Gastrocnemius medialis (tissue), 4 donors: ENCODE results near the gene LSM5. TPM values are rescaled to one million over a fixed set of nuclear protein-coding genes. Genes with fewer than 3 reads are reported as not detected.

ENCODE experiments used
- ATAC-seq, 2 donors: fragments of 150-250 bp; one replicate each; pipeline ENCODE4 v1.9.1; 2016
- DNase-seq, 2 donors: peaks; one replicate each; pipeline ENCODE4 v3.0.0-alpha.2; 2019
- H3K27ac ChIP-seq, 4 donors: fragments of 200-600 bp; sonication (generic); 1 replicate in 1 of 4; 2 replicates in 3 of 4; pipeline ENCODE4 v1.5.1; 2016 to 2018; ENCODE audit warnings: mild to moderate bottlenecking in 2 of 4, moderate library complexity in 1 of 4
- H3K27me3 ChIP-seq, 3 donors: fragments of 200-600 bp; sonication (generic) in 2 of 3; 1 replicate in 1 of 3; 2 replicates in 2 of 3; pipeline versions ENCODE4 v1.5.1 to v1.6.0; 2016 to 2019; ENCODE audit warnings: mild to moderate bottlenecking in 1 of 3, moderate library complexity in 1 of 3
- H3K36me3 ChIP-seq, 2 donors: fragments of 200-600 bp; sonication (generic) in 1 of 2; one replicate each; pipeline ENCODE4 v1.5.1; 2017 to 2018
- H3K4me1 ChIP-seq, 2 donors: fragments of 200-600 bp; sonication (generic) in 1 of 2; one replicate each; pipeline ENCODE4 v1.5.1; 2016 to 2017; ENCODE audit warnings: mild to moderate bottlenecking in 2 of 2
- H3K4me3 ChIP-seq, 4 donors: fragments of 200-600 bp; sonication (generic) in 3 of 4; 1 replicate in 1 of 4; 2 replicates in 3 of 4; pipeline ENCODE4 v1.5.1; 2016 to 2019; ENCODE audit warnings: mild to moderate bottlenecking in 2 of 4
- H3K9me3 ChIP-seq, 3 donors: fragments of 200-600 bp; sonication (generic) in 2 of 3; 1 replicate in 1 of 3; 2 replicates in 2 of 3; pipeline ENCODE4 v1.5.1; 2016 to 2019
- POLR2A ChIP-seq, 2 donors: fragments of 450-650 bp; IDR thresholded peaks; one replicate each; pipeline ENCODE4 v1.6.1; 2017; ENCODE audit warnings: antibody characterized with exemption in 2 of 2, mild to moderate bottlenecking in 2 of 2, moderate library complexity in 2 of 2
- in situ Hi-C, 4 donors: fragments of 200-750 bp; cut with MboI; loops; one replicate each; pipeline versions ENCODE4 v1.15.0 to v1.8.0; 2017; ENCODE audit warnings: low sequenced_read_pairs in 4 of 4
- intact Hi-C: fragments of 100-400 bp; cut with DNase I; formaldehyde crosslinking; loops from one replicate; pipeline ENCODE4 v1.15.1; 2023; ENCODE audit warnings: low total_unique reads
- total RNA-seq, 4 donors: library from RNA; depleted of rRNA; stranded (reverse); fragments of >200 nt; gene quantifications; one replicate each; pipeline versions ENCODE4 v1.1.0 to v1.2.3, GENCODE V29; 2016
- TF ChIP-seq, protein P1 (sequence below), 5 experiments: fragments of 450-650 bp in 3 of 5; fragments of 200-600 bp in 2 of 5; sonication (generic) in 2 of 5; IDR thresholded peaks in 4 of 5; conservative IDR thresholded peaks in 1 of 5; 1 replicate in 4 of 5; 2 replicates in 1 of 5; pipeline ENCODE4 v1.5.1; 2016 to 2019; ENCODE audit warnings: antibody characterized with exemption in 5 of 5, mild to moderate bottlenecking in 3 of 5, moderate library complexity in 3 of 5

Gene LSM5
- total RNA-seq, 4 donors from 2014 or later = 11.7 to 28.7 (median 14.8) TPM

DNA sequence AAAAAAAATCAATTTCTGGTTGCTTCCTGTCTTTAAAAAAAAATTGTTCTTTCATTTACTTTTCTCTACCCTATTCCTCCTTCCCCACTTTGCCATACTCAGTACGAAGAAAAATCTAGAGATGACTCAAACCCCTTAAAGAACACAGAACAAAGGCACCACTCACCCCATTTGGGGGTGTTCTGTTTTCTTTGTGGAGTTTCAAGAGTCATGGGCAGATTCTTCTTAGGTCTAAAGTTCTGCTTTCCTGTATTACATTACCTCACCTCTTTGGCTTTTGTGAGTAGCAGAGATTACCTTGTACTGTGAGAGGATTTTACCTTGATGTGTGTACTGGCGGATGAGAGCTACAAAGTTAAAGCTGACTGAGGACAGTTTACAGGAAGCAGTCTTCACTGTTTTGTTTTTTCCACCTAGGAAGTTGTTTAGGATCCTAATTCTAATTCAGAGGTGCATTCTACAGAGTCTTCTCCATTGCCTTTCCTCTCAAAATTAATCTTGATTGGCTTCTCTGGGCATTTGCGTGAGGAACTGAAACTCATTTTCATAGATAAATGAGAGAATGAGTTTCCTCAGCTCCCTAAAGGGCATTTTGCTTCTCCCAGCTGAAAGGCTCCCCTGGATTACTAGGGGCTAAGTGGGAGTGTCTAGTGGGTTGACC is 25.8 kb upstream of the LSM5 start:
- Histone ChIP-seq H3K36me3 (no peaks in the 10 kb centered on the region), H3K4me1 (no peaks in the 10 kb centered on the region), H3K9me3 (no peaks in the 10 kb centered on the region), H3K27ac (no peak overlapping the region), H3K27me3 (no peaks in the 10 kb centered on the region), H3K4me3 (no peak overlapping the region)
- intact Hi-C loops (no loop called here), in situ Hi-C loops (no loop called here)
- no peak for ATAC-seq
- no peak for DNase-seq
- TF ChIP-seq POLR2A (IDR thresholded peaks at IDR 0.05) = no peak
- TF ChIP-seq, protein P1, sequence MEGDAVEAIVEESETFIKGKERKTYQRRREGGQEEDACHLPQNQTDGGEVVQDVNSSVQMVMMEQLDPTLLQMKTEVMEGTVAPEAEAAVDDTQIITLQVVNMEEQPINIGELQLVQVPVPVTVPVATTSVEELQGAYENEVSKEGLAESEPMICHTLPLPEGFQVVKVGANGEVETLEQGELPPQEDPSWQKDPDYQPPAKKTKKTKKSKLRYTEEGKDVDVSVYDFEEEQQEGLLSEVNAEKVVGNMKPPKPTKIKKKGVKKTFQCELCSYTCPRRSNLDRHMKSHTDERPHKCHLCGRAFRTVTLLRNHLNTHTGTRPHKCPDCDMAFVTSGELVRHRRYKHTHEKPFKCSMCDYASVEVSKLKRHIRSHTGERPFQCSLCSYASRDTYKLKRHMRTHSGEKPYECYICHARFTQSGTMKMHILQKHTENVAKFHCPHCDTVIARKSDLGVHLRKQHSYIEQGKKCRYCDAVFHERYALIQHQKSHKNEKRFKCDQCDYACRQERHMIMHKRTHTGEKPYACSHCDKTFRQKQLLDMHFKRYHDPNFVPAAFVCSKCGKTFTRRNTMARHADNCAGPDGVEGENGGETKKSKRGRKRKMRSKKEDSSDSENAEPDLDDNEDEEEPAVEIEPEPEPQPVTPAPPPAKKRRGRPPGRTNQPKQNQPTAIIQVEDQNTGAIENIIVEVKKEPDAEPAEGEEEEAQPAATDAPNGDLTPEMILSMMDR (IDR thresholded peaks at IDR 0.05 in 4 of 5, conservative IDR thresholded peaks at IDR 0.05 in 1 of 5) = no peak

DNA sequence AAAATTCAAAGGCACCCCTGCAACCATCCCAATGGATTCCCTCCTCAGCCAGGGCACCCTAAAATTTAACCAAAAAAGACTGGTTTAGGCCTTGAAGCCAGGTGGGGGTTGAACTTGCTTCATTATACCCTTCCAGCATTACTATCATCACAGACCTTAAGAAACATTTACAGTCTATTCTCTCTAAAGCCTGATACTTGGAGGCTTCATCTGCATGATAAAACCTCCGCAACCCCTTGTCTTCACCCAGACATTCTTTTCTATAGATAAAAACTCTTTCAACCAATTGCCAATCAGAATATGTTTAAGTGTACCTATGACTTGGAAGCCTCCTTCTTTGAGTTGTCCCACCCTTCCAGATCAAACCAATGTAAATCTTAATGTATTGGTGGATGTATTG is 23.0 kb upstream of the LSM5 start:
- intact Hi-C loops (no loop called here), in situ Hi-C loops (no loop called here)
- ATAC-seq = no peak
- TF ChIP-seq, protein P1 (IDR thresholded peaks at IDR 0.05 in 4 of 5, conservative IDR thresholded peaks at IDR 0.05 in 1 of 5) = no peak
- no peak for TF ChIP-seq POLR2A (IDR thresholded peaks at IDR 0.05)
- no peak overlapping the region for H3K4me3 ChIP-seq
- DNase-seq = no peak
- H3K9me3 ChIP-seq = no peaks in the 10 kb centered on the region
- H3K27ac ChIP-seq = no peak overlapping the region
- no peaks in the 10 kb centered on the region for H3K4me1 ChIP-seq
- H3K27me3 ChIP-seq = no peaks in the 10 kb centered on the region
- no peaks in the 10 kb centered on the region for H3K36me3 ChIP-seq

DNA sequence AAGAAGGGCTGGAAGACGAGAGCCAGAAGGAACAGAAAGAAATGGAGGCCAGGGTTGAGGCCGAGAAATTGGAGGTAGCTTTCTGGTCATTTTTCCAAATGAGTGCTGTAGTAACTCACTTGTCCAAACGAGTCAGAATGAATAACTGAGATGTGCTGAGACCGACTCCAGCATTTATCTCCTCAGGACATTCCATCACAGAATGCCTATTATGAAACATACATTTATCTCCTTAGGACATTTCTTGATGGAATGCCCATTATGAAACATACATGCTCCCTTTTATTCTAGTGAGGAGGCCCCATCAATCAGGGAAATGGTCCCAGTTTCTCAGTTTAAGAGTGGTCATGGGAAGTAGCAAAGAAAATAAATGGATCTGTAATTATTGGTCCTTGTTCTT is 21.6 kb upstream of the LSM5 start:
- Histone ChIP-seq H3K27ac (no peak overlapping the region), H3K27me3 (no peaks in the 10 kb centered on the region), H3K4me1 (no peaks in the 10 kb centered on the region), H3K4me3 (no peak overlapping the region), H3K9me3 (no peaks in the 10 kb centered on the region), H3K36me3 (no peaks in the 10 kb centered on the region)
- intact Hi-C loops = no loop called here
- DNase-seq = no peak
- in situ Hi-C loops = no loop called here
- TF ChIP-seq POLR2A (IDR thresholded peaks at IDR 0.05) = no peak
- TF ChIP-seq, protein P1 (IDR thresholded peaks at IDR 0.05 in 4 of 5, conservative IDR thresholded peaks at IDR 0.05 in 1 of 5) = no peak
- ATAC-seq = no peak

DNA sequence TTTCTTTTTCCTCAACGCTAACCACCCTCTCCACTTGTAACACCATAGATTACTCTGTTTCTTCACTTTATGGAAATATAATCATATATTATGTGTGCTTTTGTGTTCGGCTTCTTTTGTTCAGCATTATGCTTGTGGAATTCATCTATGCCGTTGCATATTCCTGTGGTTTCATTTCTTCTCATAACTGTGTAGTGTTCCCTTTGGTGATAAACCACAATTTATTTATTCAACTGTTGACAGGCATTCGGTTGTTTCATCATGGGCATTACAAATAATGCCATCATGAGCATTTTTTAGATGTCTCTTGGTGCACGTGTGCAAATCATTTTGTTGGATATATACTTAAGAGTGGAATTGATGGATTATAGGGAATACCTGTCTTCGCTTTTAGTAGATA is 17.2 kb upstream of the LSM5 start:
- in situ Hi-C loops = no loop called here
- no peak for DNase-seq
- ATAC-seq = no peak
- TF ChIP-seq, protein P1 (IDR thresholded peaks at IDR 0.05 in 4 of 5, conservative IDR thresholded peaks at IDR 0.05 in 1 of 5) = no peak
- TF ChIP-seq POLR2A (IDR thresholded peaks at IDR 0.05) = no peak
- Histone ChIP-seq H3K9me3 (no peaks in the 10 kb centered on the region), H3K27me3 (no peaks in the 10 kb centered on the region), H3K36me3 (no peaks in the 10 kb centered on the region), H3K4me3 (no peak overlapping the region), H3K27ac (no peak overlapping the region), H3K4me1 (peaks cover 3 to 5% of the 10 kb centered on the region in 2 donors)
- intact Hi-C loops = no loop called here
